CD4-positive, alpha-beta T cell treated with Interleukin-4 for 4 hours (primary cell): ENCODE measurements around the gene ACSF2.

Experiments used
- DNase-seq: peaks from one replicate; pipeline ENCODE4 v3.0.0-alpha.2; 2020

Gene ACSF2

DNA sequence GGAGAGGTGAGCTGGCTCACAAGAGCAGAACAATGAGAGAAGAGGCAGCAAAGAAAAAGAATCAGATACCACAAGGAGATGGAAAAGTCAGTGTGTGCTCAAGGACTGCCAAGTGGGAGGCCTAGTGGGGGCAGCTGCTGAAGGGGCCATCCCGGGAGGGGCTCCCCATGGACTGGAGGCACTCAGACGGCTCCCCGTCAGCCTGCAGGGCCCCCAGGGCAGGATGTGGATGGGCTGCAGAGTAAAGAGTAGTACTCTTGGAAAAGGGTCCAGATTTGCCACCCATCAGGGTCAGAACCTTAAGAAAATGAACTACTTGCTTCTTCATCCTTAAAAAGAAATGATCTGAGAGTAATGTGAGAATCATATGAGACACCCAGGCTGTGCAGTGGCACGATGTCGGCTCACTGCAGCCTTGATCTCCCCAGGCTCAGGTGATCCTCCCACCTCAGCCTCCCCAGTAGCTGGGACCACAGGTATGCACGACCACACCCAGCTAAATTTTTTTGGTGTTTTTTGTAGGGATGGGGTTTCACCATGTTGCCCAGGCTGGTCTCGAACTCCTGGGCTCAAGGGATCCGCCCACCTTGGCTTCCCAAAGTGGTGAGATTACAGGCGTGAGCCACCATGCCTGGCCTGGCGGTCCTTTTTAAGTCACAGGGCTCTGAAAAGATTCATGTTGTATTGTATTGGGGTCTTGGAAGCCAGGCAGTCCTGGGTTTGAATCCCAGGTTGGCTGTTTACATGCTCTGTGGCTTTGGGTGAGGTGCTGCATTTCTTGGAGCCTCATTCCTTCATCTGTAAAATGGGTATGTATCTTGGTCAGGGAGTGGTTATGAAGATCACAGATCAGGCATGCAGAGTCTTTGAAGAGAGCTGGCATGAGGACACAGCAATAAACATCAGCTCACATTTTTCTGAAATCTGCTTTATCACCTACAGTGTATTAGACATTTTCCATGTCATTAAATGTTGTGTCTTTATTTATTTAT, 15.1 kb downstream of the ACSF2 start:
- no peak for DNase-seq

DNA sequence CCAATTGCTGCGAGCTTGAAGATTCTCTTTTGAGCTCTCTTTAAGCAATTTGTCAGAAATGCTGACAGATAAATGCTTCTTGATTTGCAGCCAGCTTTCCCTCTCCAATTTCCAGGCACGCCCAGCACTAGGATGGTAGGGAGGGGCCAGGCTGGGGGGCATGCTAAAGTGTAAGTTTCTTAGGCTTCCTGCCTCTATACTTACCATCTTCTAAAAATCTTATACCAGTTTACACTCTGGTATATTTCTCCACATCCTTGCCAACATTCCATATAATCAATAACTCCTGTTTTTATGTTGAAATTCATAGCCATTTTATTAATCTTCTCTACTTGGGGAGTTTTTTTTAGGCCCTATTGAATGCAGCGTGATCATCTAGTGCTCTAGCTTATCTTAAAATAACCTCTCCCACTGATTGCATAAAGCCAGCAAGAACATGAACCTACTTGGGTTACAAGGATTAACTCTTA, 17.5 kb downstream of the ACSF2 start:
- DNase-seq: no peak

DNA sequence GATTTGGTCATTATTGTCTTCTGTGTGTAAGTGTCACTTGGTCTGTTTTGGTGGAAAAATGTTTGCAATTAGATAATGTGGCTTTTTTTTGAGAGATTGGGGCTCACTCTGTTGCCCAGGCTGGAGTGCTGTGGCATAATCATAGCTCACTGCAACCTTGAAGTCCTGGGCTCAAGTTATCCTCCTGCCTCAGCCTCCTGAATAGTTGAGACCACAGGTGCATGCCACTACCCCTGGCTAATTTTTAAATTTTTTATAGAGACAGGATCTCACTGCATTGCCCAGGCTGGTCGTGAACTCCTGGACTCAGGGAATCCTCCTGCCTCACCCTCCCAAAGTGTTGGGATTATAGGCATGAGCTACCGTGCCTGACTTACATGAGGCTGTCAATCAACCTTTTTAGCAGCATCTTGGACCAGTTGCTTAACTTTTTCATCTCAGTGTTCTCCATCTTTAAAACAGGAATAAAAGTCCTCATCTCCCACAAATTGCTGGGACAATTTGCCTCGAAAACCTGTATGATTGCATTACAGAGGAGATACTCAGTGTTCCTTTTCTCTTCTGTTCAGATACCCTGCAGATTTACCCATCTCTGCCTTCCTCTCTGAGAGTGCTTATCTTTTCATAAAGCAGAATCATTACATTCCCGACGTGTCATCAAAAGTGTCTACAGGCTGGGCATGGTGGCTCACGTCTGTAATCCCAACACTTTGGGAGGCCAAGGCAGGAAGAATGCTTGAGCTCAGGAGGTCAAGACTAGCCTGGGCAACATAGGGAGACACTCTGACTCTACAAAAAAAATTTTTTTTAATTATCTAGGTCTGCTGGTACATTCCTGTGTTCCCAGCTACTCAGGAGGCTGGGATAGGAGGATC, 19.1 kb downstream of the ACSF2 start:
- DNase-seq: no peak

DNA sequence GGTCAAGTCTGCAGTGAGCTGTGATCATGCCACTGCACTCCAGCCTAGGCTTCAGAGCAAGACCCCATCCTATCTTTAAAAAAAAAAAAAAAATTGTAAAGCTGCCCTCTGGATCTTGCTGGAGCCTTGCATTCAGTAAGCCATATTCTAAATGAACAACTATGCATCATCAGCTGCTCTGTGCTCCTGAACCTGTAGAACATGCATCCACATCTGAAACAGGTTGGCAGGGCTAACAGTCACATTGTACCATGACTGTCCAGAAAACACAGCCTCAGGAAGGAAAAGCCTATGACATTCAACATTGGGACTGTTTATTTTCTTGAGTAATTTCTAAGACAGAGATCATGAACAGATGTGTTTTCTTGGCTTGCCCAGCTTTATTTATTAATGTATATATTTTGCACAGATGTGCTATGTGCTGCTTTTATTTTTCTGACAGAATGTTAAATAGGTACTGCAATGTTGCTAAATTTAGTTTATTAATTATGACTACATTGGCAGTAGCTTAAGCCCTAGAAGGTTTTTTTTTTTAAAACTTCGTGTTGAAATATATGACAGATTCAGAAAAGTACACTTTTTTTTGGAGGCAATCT, 19.8 kb downstream of the ACSF2 start:
- no peak for DNase-seq

DNA sequence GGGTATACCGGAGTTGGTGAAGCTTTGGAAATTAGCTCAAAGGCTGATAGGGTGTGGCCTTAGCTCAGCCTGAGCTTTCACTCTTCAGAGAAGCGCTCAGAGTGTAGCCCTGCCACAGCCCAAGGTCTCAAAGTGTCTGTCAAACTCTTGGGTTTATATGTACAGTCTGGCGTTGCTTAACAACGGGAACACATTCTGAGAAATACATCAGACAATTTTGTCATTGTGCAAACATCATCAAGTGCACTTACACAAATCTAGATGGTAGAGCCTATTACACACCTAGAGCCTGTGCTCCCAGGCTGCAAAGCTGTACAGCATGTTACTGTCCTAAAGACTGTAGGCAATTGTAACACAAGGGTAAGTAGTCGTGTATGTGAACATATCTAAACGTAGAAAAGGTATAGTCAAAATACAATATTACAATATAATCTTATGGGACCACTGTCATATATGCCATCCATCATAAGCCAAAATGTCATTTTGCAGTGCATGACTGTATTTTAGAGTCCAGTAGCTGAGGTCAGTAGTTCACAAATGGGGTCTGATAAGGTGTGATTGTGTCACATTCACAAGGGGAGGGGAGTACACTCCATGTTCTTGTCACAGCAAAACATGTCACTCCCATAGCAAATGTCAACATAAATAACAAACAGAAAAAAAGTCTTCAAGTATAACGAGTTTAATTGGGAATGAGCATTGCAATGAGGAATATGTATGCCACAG, 22.0 kb downstream of the ACSF2 start:
- no peak for DNase-seq

DNA sequence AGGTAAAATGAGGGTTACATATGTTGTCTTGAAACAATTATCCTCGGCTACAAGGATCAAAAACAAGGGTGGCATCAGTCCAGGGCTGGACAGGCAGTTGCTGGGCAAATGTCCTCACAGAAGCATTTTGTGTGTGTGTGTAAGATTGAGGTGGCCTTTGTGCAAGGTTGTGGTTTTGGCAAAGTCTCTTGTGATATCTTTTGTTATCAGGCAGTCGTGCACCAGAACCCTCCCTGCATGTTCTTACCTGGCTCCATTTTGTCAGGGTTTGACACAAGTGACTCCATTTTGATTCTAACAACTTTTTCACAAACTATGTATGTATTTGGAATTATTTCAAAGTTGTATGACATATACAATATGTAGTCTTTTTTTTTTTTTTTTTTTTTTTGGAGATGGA, 22.6 kb downstream of the ACSF2 start:
- DNase-seq: no peak

DNA sequence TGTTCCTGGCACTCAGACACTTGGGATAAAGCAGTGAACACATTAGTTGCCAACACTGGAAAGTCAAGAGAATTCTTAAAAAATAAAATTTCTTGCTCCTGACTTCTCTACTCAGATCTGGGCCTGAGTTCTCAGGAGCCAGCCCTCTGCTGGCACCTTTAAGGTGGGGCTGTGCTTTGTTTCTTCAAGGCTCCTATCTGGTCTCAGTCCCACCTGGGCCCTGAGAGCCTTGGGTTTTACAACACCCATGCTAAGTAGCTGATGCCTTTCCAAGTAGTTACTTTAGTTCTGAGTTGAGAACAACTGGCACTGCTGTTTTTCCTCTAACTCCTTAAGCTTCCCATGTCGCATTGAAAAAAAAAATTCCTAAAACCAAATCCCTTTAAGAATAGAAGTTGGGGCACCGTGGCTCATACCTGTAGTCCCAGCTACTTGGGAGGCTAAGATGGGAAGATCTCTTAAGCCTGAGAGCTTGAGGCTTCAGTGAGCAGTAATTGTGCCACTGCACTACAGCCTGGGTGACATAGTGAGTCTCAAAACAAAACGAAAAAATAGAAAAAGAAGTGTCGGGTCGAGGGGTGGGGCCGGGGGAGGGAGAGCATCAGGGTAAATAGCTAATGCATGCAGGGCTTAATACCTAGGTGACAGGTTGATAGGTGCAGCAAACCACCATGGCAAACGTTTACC, 26.1 kb downstream of the ACSF2 start:
- no peak for DNase-seq

DNA sequence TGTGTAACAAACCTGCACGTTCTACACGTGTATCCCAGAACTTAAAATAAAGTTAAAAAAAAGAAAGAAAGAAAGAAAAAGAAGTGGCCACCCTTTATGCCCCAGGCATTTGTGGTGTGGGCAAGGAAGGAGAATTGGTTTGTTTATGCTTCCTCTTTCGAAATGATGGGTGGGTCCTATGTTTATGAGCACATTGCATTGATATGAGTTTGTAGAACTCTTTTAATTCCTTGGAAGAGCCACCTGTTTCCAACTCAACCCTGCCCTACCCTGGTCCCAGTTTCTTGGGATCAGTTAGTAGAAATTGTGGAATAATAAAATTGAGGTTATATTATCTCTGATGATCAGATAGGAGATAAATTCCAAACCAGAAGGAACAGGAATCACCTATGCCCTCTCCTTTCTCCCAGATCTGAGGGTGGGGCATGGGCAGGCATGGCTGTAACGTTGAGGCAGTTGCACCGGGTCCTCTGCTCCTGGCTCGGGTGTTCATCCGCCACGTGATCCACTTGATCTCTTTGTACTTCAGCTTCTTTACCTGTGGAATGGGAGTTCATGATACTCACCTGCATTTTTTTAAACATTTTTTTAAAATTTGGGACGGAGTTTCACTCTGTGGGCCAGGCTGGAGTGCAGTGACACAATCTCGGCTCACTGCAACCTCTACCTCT, 26.7 kb downstream of the ACSF2 start:
- no peak for DNase-seq

DNA sequence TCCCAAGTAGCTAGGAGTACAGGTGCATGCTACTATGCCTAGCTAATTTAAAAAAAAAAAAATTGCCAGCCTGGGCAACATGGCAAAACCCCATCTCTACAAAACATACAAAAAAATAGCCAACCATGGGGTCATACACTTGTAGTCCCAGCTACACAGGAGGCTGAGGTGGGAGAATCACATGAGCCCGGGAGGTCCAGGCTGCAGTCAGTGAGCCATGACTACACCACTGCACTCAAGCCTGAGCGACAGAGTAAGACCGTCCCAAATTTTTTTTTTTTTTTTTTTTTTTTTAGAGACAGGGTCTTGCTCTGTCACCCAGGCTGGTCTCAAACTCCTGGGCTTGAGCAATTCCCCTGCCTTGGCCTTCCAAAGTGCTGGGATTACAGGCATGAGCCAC, 27.9 kb downstream of the ACSF2 start:
- DNase-seq: no peak

DNA sequence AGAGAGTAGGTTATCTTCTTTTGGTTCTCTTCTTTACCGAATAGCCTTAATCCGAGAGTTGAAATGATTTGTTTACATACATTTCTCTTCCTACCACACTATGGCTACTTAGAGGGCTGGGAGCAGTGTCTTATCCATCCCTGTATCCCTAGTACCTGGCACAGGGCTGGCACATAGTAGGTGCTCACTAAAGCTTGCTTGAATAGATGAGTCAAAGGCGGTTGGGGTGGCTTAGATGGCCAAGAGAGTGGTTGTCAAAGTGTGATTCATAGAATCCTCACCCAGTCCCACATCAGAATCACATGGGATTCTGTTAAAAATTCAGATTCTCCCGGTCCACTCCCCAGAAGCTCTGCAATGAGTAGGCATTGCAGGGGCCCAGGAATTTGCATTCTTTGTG, 31.6 kb downstream of the ACSF2 start:
- no peak for DNase-seq

DNA sequence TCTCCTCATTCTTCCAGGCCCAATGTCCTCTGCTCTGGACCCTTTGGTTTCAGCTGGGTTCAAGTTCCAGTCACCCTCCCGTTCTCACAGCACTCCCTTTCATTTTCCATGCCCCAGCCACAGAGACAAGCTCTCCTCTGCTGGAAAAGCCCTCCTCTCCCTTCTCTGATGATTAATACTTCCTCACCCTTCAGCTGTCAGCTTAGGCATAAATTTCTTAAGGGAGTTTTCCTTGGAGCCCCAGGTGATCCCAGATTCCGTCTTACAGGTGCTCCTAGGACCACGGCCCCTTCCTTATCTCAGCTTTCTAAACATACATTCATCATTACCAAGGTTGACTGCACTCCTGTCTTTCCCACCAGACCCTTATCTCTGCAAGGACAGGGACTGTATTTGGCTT, 32.3 kb downstream of the ACSF2 start:
- no peak for DNase-seq

DNA sequence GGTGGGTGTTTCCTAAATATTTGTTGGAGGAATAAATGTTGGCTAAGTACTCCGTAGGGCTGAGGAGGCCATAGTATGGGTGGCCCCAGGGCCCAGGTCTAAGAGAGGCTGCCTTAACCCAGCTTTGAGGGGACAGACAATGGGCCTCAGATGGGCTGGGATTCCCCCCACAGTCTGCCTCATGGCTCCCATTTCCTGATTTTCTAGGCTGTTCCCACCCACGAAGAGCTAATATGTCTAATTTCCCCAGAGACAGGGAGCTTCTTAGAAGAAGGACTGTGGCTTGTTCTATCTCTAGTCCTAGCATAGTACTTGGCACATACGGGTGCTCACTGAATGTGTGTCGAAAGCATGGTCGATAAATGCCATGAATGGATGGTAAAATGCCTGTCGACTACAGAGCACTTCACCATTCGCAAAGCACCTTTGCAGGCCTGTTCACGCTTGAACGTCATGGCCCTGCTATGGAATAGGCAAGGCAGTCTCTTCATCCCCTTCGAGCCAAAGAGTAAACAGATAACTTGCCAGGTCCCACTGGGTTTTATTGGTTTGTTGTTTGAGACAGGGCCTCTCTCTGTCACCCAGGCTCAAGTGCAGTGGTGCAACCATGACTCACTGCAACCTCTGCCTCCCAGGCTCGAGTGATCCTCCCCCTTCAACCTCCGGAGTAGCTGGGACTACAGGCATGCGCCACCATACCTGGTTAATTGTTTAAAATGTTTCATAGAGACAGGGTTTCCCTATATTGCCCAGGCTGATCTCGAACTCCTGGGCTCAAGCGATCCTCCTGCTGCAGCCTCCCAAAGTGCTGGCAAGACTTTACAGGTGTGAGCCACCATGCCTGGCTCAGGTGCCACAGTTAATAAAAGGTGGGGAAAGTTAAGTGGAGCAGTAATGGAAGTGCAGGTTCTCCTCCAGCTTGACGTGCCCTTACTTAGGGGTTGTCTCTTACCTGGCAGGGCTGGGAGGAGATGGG, 33.0 kb downstream of the ACSF2 start:
- DNase-seq: no peak

DNA sequence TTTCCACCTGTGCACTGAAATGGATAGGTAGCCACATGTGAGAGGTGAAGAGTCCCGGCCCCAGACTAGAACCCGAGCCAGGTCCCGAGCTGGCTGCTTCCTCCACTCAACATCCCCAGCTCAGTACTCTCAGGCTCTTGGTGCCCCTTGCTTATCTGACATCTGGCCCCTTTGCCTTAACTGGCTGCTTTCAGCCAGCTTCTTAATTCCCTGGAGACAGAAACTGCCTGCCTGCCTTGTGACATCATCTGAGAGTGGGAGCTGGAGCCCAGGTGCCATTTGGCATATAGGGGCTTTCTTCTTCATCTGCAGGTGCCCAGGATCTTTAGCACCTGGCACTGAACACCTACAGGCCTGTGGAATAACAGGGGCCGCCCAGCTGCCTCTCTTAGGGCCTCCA, 33.7 kb downstream of the ACSF2 start:
- DNase-seq: no peak

DNA sequence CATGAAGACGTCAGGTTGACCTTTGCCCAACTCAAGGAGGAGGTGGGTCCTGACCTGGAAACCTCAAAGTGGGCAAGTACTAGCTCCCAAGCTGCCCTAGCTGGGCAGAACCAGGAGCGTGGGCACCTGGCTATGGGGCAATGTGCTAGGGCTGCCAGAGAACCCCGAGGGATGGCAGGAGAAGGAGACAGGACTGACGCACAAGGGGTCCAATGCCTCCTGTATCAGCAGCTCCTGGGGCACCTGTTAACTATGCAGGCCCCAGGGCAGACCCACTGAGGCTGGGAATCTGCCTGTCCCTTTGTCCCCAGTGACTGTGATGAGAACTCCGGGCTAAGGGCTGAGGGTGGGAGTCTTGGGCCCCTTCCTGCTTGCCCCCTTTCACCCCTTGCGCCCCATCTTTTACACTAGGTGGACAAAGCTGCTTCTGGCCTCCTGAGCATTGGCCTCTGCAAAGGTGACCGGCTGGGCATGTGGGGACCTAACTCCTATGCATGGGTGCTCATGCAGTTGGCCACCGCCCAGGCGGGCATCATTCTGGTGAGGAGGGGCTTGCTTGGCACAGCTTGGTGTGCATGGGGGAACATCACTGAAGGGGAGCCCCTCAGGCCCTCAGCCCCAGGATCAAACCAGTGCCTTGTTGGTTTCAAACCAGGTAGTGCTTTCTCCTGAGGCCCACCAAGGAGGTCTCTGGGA, 35.0 kb downstream of the ACSF2 start:
- DNase-seq: no peak

DNA sequence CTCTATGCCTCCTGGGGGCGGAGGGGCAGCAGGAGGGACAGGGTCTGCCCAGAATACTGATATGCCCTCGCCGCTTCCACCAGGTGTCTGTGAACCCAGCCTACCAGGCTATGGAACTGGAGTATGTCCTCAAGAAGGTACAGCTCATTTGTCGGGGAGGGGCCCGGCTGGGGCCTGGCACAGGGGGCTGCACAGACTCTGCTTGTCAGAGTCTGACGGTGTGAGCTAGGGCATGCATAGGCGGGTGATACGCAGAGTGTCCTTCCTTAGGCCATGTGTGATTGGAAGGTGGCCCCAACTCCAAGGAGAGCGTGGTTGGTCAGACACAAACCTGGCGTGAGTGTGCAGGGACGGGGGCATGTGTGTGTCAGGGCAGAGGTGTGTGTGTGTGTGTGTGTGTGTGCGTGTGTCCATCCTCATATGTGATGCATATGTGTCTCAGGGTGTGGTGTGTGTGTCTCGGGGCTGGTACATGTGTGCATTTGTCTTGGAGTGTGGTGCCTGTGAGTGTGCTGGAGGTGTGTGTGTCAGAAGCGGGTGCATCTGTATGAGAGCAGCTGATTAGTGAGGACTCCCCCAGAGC, 35.6 kb downstream of the ACSF2 start:
- no peak for DNase-seq

DNA sequence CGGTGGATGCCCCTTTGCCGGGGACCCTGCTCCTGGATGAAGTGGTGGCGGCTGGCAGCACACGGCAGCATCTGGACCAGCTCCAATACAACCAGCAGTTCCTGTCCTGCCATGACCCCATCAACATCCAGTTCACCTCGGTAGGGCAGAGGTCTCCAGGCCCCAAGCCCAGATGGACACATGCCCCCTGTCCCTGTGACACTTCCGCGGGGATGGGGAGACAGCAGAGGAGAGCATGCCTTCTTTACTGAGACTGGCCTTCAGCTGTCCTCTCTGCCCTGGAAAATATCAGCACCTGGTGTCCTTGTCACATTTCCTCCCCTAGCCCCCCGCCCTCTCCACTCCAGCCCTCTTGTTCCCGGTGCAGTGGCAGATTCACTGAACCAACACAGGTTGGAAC, 36.4 kb downstream of the ACSF2 start:
- no peak for DNase-seq

DNA sequence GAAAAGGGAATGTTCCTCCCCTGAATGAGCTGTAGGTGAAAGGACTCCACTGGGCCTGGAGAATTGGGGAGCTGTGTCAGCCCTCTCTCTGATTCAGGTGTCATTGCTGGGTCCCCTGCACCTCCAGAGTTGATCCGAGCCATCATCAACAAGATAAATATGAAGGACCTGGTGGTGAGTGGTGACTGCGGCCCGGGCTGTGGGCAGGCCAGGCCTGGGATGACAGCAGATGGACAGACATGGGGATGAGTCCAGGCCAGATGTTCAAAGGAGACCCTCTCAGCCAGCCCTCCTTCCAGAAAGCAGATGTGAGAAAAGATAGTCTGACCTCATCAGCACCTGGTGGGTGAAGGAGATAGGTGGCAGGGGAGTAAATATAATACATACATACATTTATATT, 38.1 kb downstream of the ACSF2 start:
- DNase-seq: no peak

DNA sequence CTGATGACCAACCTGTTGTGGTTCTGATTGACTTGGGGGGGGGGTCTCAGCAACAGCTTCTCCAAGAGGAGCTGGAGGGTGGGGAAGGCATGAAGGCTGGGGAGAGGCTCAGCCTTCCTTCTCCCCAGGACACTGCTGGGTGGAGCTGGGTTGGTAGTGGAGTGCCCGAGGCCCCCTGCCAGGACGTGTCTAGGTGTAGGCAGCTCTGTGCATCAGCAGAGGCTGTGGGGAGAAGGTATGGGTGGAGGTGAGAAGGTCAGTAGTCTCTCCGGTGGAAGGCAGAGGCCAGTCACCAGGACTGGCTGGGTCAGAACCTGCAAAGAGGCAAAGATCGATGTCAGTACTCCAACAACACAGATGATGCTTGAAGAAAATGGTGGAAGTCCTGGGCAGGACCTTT, 38.7 kb downstream of the ACSF2 start:
- DNase-seq: no peak

DNA sequence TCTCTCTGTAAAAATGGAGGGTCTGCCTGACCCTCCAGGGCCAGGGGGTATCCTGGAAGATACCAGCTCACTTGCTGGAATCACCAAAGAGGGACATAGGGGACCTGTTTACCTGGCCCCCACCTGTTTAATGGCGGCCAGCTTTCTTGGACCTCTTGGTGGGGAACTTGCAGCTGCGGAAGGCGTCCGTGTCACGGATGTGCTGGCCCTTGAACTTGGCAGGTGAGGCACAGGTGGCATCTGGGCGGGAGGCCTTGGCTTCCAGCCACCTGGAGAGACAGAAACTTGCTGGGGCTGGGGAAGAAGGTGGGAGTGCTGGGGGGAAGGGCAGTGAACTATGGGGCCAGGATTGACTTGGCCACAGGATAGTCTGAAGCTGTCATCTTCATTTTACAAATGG, 39.2 kb downstream of the ACSF2 start:
- no peak for DNase-seq
